Measurements from ENCODE around the gene RAP1GDS1.
"Not testable (repeated sequence)": the region's sequence is repeated elsewhere in the genome, so short reads cannot be mapped to it uniquely, and the experiment has no call there.

The RAP1GDS1 gene

GRCh38 chr4:98434816-98435215 is 173.6 kb downstream of the RAP1GDS1 start:
- no peak for TF ChIP-seq CTCF (IDR thresholded peaks at IDR 0.05; ENCODE audit: control insufficient read depth, insufficient read depth, low read depth, low read length, missing control alignments)
- no peak overlapping the region for H3K4me3 ChIP-seq (ENCODE audit: control insufficient read depth, low read depth, low read length)
- no peak for DNase-seq (ENCODE audit: low read depth)

- no peak overlapping the region for H3K4me3 ChIP-seq (ENCODE audit: control insufficient read depth, low read depth, low read length)
- DNase-seq (ENCODE audit: low read depth), result no peak
- TF ChIP-seq CTCF (IDR thresholded peaks at IDR 0.05; ENCODE audit: control insufficient read depth, insufficient read depth, low read depth, low read length, missing control alignments), result no peak
Observed at GRCh38 chr4:98444371-98444770, 183.2 kb downstream of the RAP1GDS1 start.

- no peak overlapping the region for H3K4me3 ChIP-seq (ENCODE audit: control insufficient read depth, low read depth, low read length)
Observed at GRCh38 chr4:98446499-98447375, 185.6 kb downstream of the RAP1GDS1 start.

GRCh38 chr4:98447648-98448047 is 186.5 kb downstream of the RAP1GDS1 start:
- no peak for DNase-seq (ENCODE audit: low read depth)
- no peak overlapping the region for H3K4me3 ChIP-seq (ENCODE audit: control insufficient read depth, low read depth, low read length)
- no peak for TF ChIP-seq CTCF (IDR thresholded peaks at IDR 0.05; ENCODE audit: control insufficient read depth, insufficient read depth, low read depth, low read length, missing control alignments)

More at GRCh38 chr4:98446499-98447375, 185.6 kb downstream of the RAP1GDS1 start:
- no peak for TF ChIP-seq CTCF (IDR thresholded peaks at IDR 0.05; ENCODE audit: control insufficient read depth, insufficient read depth, low read depth, low read length, missing control alignments)
- DNase-seq (ENCODE audit: low read depth), result no peak

GRCh38 chr4:98448908-98449307 is 187.7 kb downstream of the RAP1GDS1 start:
- H3K4me3 ChIP-seq (ENCODE audit: control insufficient read depth, low read depth, low read length), result no peak overlapping the region
- no peak for TF ChIP-seq CTCF (IDR thresholded peaks at IDR 0.05; ENCODE audit: control insufficient read depth, insufficient read depth, low read depth, low read length, missing control alignments)
- no peak for DNase-seq (ENCODE audit: low read depth)

- no peak overlapping the region for H3K4me3 ChIP-seq (ENCODE audit: control insufficient read depth, low read depth, low read length)
- no peak for DNase-seq (ENCODE audit: low read depth)
- TF ChIP-seq CTCF (IDR thresholded peaks at IDR 0.05; ENCODE audit: control insufficient read depth, insufficient read depth, low read depth, low read length, missing control alignments), result no peak
Observed at GRCh38 chr4:98452091-98452490, 190.9 kb downstream of the RAP1GDS1 start.

GRCh38 chr4:98457422-98457821 is 196.2 kb downstream of the RAP1GDS1 start:
- H3K4me3 ChIP-seq (ENCODE audit: control insufficient read depth, low read depth, low read length); DNase-seq (ENCODE audit: low read depth): not testable (repeated sequence)

- not testable (repeated sequence) for DNase-seq (ENCODE audit: low read depth)
Observed at GRCh38 chr4:98461121-98461865, 200.1 kb downstream of the RAP1GDS1 start.

More at GRCh38 chr4:98461121-98461865, 200.1 kb downstream of the RAP1GDS1 start:
- H3K4me3 ChIP-seq (ENCODE audit: control insufficient read depth, low read depth, low read length), result not testable (repeated sequence)

All from AG09309 (cell line).